Mucosa of descending colon (tissue), 3 donors: ENCODE results near the gene LACTBL1. TPM values are rescaled to one million over a fixed set of nuclear protein-coding genes. Genes with fewer than 3 reads are reported as not detected.

Source experiments
- ATAC-seq: fragments of 200-7000 bp; cut with Tn5 transposase; one replicate; pipeline ENCODE4 v1.9.1; 2020; ENCODE audit warnings: mild to moderate bottlenecking, moderate library complexity
- DNase-seq, 3 donors: peaks; one replicate each; pipeline ENCODE4 v3.0.0-alpha.2; 2020
- H3K36me3 ChIP-seq: fragments of 200-600 bp; one replicate; pipeline ENCODE4 v1.8.0; 2021; ENCODE audit warnings: low read depth, mild to moderate bottlenecking
- H3K4me1 ChIP-seq: fragments of 200-600 bp; one replicate; pipeline ENCODE4 v1.8.0; 2021; ENCODE audit warnings: low read depth, mild to moderate bottlenecking
- H3K4me3 ChIP-seq: fragments of 200-600 bp; one replicate; pipeline ENCODE4 v1.8.0; 2021; ENCODE audit warnings: mild to moderate bottlenecking
- H3K9me3 ChIP-seq: fragments of 200-600 bp; one replicate; pipeline ENCODE4 v1.8.0; 2021; ENCODE audit warnings: mild to moderate bottlenecking
- CTCF ChIP-seq: fragments of 200-600 bp; IDR thresholded peaks from one replicate; pipeline ENCODE4 v1.8.0; 2022; ENCODE audit warnings: antibody characterized with exemption, mild to moderate bottlenecking
- intact Hi-C, 2 donors: fragments of 100-400 bp; cut with DNase I in 1 of 2; cut with micrococcal nuclease in 1 of 2; formaldehyde crosslinking; loops; one replicate each; pipeline versions ENCODE4 v1.11.0 to v1.11.1; 2022; cut with DNase I, micrococcal nuclease
- total RNA-seq, 3 donors: library from RNA; stranded (reverse); fragmentation: NEBNext Ultra II Directional in 2 of 3; extraction: Animal tissue kit (Norgen Biotek cat#: 25700) in 2 of 3; gene quantifications; one replicate each; pipeline versions ENCODE4 v1.2.1 to v1.2.4, GENCODE V29; 2021 to 2023
- donor health status: DM: no; HTN: no; CAD: no; lungs with moderate emphysema.
- donor health status: DM: no; HTN: no; CAD: no.
- donor health status: DM: no; HTN: yes; CAD: no.

The LACTBL1 gene
- total RNA-seq, 3 donors from 2014 or later, result not detected

DNA sequence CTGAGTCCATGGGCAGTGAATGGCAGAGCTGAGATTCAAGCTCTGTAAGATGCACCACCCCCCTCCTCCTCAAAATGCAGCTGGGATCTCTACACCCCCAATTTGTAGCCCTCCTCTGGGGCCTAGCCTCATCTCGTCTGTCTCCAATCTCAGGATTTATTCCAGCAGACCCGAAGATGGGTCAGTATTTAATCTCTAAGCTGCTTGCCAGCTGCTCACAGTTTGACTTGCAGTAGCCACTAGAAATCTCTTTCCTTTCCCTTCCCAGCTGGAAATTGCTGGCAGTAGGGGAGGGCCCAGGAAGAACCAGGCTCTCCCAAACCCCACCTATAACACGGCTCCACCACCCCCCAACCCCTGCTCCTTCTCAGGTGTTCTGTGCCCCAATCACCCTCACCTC lies 1.5 kb downstream of the LACTBL1 start:
- TF ChIP-seq CTCF, result no peak
- ATAC-seq, result no peak
- no peaks in the 10 kb centered on the region for H3K9me3 ChIP-seq
- no peaks in the 10 kb centered on the region for H3K36me3 ChIP-seq
- H3K4me3 ChIP-seq, result no peak overlapping the region
- H3K4me1 ChIP-seq, result no peaks in the 10 kb centered on the region
- intact Hi-C loops, result loop anchor here in 1 of 2 donors (10.0 kb wide), 1 partner anchor 214 kb away; no protein-coding TSS in a partner anchor
- no peak for DNase-seq

DNA sequence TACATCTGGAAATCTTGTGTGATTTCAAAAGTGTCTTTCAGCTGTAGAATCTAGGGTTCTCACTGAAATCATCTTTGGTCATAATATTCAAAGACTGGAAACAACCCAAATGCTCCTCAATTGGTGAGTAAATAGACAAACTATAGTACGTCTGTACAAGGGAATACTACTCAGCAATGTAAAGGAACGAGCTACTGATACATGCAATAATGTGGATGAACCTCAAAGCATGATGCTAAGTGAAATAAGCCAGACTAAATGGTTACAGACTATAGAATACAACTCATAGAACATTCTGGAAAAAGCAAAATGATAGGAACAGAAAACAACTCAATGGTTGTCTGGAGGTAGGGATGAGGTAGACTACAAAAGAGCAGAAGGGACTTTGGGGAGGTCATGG lies 2.6 kb downstream of the LACTBL1 start:
- TF ChIP-seq CTCF, result no peak
- intact Hi-C loops, result loop anchor here in 1 of 2 donors (10.0 kb wide), 1 partner anchor 215 kb away; no protein-coding TSS in a partner anchor

DNA sequence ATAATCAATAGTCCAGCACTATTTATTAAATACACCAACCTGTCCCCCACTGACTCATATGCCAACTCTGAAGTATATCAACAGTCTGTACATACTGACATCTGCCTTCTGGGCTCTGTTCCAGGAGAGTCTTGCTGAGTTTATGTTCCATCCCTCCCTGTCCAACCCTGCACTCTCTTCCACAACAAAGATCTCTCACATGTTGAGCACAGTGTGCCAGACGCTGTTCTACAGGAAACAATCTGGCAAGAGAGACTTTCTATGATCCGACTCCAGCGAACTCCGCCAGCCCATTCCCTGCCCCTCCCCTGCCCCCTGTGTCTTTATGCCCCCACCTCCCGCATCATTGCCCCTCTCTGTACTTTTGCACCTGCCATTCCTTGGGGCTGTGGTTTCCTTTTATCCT lies 3.4 kb downstream of the LACTBL1 start:
- Histone ChIP-seq H3K4me1 (no peaks in the 10 kb centered on the region), H3K4me3 (no peak overlapping the region), H3K36me3 (no peaks in the 10 kb centered on the region), H3K9me3 (no peaks in the 10 kb centered on the region)
- ATAC-seq (peak; percentile 88), DNase-seq (peak in 1 of 3 donors; percentile 74)
- intact Hi-C loops, result no loop called here
- no peak for TF ChIP-seq CTCF

More for the DNA sequence above, 2.6 kb downstream of the LACTBL1 start:
- Histone ChIP-seq H3K4me3 (no peak overlapping the region), H3K9me3 (no peaks in the 10 kb centered on the region), H3K36me3 (no peaks in the 10 kb centered on the region), H3K4me1 (no peaks in the 10 kb centered on the region)
- DNase-seq, result no peak
- no peak for ATAC-seq

DNA sequence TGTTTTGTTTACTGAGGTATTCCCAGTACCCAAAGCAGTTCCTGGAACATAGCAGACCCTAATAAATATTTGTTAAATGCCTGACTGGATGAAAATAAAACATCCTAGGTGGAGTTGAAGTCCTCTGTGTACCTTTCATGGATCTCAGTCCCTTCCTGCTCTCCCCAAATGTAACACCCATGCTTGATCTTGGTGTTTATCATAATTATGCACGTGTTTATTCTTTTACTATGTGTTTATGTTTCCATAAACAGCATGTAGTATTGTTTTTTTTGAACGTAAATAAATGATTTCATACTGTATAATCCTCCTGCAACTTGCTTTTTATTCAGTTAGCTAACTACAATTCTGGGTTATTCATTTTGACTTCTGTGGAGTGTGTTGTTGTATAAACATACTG lies 4.8 kb downstream of the LACTBL1 start:
- no peak for ATAC-seq
- DNase-seq, result no peak
- Histone ChIP-seq H3K36me3 (no peaks in the 10 kb centered on the region), H3K4me1 (no peaks in the 10 kb centered on the region), H3K9me3 (no peaks in the 10 kb centered on the region), H3K4me3 (no peak overlapping the region)
- TF ChIP-seq CTCF, result no peak
- intact Hi-C loops, result no loop called here

GRCh38 chr1:22966309-22966708 lies 6.4 kb downstream of the LACTBL1 start:
- ATAC-seq, result no peak
- H3K9me3 ChIP-seq, result no peaks in the 10 kb centered on the region
- no peaks in the 10 kb centered on the region for H3K4me1 ChIP-seq
- no peak overlapping the region for H3K4me3 ChIP-seq
- no peaks in the 10 kb centered on the region for H3K36me3 ChIP-seq
- no peak for DNase-seq
- intact Hi-C loops, result no loop called here
- no peak for TF ChIP-seq CTCF
